Hematopoietic multipotent progenitor cell treated with erythropoietin and hydrocortisone succinate and interleukin-3 and kit ligand, for 6 days (in vitro differentiated cells): ENCODE results near the gene ZFYVE1.
A peak's percentile ranks its signal among the peaks of the same experiment; 100 is the strongest.

ENCODE experiments used
- DNase-seq: peaks from one replicate; pipeline ENCODE4 v3.0.0-alpha.2; 2015

Gene ZFYVE1

DNA sequence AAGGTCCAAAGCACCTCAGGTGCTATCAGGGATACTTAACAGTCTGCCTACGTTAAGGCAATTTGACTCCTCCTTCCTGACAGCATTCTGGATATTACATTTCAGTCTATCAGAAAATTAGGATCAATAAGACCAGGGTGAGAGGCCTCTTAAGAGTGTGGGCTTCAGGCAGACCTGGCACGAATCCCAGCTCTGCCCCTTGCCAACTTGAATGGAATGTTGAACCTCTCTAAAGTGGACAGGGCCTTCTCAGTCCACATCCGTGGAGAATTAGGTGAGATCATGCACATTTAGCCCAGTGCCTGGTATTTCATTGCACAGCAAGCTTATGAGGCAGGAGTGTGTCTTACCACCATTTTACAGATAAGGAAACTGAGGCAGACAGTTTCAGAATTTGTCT is 74.7 kb downstream of the ZFYVE1 start:
- no peak for DNase-seq

DNA sequence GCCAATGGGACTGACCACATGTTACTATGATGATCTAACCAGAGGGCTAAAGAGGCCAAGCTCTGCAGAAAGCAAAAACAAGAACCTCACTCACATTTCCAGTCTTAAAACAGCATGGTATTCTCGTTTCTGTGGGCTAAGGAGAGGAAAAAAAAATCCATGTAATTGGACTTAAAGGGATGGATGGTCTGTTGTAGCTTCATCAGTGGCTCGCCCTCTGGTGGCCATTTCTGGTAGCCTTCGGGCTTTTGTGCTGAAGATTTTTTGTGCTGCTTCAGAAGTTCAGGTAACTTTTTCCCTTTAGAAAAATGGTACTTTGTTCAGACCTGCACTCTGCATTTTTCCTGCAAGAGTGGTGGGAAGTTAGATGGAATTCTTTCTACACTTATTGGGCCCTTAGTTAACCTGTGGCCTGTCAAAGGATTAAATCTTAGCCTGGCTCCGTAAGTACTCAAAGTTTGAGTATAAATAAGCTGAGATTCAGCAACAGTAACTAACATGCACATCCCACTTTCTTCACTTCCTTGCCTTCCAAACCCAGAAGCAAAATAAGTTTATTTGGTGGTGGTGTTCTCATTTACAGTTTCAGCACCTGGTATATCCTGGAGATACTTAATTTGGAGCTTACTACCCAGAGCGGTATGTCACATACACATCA is 78.3 kb downstream of the ZFYVE1 start:
- DNase-seq: peak; percentile 74

DNA sequence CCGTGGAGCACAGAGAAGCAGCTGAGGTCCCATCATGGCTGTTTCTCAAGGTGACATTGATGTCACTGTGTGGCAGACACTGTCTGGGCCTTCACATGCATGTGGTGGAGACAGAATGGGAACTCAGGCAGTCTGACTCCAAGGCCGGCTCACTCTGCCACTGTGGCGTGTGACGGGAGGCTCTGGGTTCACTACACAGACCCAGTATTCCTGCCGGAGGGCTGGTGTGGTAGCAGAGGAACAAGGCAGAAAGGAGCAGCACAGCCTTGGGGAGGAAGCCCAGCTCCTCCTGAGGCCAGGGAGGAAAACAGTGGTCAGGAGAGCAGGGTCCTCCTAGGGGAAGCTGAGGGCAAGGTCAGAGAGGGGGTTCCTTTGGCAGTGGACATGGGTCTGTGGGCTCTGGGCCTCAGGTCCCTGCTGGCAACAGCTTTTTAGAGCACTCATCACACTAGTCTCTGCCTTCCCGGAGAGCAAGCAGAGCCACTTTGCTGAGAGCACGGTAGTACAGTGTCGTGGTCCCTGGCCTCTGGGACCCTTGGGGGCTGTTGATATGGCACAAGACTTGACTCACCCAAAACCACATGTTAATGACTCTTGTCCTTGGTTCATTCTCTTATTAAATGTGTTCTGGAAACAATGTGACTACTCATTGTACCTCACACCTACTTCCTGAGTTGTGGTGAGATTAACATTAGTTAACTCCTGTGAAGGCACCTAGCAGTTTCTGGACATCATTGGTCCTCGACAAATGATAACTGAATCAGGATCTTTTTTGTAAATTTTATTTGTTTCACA is 79.3 kb downstream of the ZFYVE1 start:
- DNase-seq: no peak

DNA sequence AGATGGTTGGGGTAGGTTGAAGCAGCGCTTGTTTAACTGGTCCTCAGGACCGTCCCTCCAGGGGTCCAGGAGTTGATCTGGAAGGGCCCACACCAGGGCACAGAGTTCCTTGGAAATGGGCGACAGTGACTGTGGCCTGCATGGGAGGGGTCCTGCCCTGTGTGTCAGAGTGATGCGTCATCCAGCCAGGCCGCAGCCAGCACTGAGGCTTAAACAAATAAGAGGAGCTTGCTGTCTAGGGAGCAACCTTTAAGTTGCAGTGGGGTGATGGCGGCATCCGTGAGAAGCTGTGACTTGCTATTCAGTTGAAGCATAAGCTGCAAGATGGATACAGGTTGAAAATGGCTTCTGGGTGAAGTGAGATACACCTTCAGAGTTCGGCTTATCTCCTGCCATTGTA is 80.4 kb downstream of the ZFYVE1 start:
- no peak for DNase-seq

DNA sequence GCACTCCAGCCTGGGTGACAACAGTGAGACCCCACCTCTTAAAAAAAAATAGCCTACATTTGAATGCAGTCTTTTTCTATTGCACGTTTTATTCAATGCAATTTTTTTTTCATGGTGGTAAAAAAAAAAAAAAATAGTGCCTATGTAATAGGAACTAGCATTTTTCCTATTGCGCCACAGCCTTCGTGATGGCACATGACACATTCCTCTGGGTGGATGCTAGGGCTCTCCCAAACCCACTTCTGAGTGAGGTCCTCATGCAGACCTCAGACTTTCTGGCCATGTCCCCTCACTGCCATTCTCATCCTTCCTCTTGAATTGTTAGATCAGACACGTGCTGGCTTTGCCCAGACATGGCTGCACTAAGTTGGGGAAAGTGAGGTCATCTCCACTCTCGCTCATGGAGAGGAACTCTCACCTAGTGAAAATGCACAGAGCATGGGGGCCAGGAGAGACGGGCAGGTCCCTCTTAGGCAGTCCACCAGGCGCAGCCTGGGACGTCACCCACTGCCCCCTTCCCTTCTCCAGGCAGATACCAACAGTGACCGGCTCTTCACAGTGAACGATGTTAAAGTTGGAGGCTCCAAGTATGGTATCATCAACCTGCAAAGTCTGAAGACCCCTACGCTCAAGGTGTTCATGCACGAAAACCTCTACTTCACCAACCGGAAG is 81.4 kb downstream of the ZFYVE1 start:
- DNase-seq: no peak

DNA sequence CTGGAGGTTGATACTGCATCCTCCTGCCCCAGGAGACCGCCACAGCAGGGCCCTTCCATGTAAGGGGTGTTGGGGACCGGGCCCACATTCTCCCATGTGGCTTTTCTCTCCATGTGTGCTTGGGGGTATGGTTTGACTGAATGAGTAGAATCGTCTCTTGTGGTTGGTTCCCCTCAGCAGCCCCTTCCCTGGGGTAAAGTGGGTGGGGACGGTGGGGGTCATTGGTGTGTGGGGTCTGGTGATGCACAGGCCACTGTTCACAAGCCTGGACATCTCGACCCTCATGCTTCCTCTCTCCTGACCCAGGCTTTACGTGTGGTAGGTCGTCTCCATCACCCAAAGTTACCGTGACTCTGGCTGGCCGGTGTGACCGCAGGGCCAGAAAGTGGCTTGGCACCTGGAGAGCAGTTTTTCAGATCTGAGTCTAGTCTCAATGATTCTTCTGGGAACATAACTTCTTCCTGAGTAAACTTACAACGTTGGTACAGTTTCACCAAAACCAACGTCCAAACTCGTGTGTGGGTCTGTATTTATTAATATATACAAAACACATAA is 83.0 kb downstream of the ZFYVE1 start:
- no peak for DNase-seq

DNA sequence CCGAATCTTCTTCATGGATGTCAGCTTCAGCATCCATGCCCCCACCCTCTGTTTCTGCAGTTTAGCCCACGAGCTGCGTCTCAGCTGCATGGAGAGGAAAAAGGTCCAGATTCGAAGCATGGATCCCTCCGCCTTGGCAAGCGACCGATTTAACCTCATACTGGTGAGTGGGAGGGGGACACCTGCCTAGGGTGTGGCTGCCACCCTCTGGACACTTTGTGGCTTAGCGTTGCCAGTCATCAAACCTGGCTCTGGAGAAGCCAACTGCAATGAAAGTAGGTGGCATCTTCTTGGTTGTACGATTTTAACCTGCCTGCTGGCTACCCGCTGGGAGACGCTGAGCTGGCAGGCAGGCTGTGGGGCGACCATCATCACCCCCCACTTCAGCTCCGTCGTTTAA is 84.0 kb downstream of the ZFYVE1 start:
- DNase-seq: no peak

DNA sequence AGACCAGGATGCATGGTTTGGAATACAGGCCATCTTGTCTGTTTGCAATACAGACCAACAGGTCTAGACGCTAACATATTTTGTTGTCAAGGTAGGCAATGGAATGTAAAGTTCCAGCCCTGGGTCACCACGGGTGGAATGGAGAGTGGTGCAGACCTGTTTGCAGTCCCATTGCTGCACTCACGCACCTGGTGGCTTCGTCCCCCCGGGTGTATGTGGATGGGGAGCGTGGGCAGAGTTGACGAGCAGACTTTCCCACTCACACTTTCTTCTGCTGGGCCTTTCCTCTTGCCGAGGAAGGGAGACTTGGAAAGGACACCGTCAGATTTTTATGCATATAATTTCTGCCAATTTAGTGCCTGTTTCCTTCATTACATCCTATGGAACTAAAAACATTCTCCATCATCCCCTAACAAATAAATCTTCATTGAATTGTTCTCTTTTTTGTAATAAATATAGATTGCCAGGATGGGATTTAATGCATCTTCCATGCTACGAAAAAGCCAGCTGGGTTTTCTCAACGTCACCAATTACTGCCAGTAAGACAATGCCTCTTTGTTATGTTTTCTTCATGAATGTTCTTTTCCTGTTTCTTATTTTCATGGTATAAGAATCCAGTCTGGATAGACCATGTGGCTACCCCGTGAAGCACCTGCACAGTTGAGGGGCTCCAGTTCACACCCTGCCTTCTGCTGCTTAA is 85.5 kb downstream of the ZFYVE1 start:
- no peak for DNase-seq

DNA sequence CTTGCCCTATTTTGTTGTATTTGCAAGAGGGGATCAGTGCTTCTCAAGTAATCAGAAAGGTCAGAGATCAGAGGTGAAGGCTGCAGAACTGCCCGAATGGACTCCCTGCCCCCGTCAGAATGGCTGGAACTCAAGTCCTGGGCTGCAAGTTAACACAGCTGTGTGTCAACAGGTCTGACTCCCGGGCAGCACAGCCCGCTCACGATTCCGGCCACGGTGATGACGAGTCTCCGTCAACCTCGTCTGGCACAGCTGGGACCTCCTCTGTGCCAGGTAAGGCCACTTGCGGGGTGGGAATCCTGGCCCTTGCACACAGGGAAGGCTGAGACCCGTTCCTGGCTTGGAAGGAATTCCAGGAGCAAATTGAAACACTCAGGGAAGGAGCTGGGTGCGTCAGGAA is 87.3 kb downstream of the ZFYVE1 start:
- no peak for DNase-seq

DNA sequence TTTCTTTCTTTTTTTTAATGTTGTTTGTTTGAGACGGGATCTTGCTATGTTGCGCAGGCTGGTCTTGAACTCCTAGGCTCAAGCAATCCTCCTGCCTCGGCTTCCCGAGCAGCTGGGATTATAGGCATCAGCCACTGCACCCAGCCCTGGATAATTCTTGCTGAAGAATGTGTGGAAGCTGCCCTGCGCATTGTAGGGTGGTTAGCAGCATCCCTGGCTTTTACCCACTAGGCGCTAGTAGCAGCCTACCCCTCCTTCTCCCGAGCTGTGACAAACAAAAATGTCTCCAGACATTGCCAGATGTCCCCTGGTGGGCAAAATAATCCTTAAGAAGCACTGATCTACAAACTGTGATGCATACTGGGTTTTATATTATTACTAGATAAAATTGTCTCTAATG is 94.0 kb downstream of the ZFYVE1 start:
- DNase-seq: no peak

DNA sequence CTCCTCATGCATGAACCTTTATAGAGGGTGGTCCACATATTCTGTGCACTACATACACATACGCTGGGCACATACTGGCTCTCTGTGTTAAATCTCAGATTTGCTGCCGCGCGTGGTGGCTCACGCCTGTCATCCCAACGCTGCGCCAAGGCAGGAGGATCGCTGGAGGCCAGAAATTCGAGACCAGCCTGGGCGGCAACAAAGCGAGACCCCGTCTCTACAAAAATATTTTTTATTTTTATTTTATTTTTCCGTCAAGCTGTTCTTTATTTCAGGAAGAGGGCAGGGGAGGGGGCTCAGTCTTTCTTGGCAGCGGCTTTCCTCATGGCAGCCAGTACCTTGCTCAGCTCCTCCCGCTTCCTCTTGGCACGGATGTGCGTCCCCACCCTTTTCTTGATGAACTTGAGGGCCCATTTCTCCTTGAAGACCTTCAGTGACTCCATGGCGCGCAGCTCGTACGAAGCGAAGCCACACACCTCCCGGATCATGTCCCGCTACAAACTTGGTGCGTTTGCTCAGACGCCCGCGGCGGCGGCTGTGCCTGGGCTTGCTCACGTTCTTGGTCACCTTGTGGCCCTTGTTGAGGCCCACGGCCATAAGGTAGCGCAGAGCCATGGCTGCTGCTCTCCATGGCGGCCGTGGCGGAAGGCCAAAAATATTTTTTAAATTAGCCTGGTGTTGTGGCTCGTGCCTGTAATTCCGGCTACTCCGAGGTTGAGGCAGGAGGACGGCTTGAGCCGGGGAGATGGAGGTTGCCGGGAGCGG is 97.4 kb downstream of the ZFYVE1 start:
- no peak for DNase-seq

DNA sequence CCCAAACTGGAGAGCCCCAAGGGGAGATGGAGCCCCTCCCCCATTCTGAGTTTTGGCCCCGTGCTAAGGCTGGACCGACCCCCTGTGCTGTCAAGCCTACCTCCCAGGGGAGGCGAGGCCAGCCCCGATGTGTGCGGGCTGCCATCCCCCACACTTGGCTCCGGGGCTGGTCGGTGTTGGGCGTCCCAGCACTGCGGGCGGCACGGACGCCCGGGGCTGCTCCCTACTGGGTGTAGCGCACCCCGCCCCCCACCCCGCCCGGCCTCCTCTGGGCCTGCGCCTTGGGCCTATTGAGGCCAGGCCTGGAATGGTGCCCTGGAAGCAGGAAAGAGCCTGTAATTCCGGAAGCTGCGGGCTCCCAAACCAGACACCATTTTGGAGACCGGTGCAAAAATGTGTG is 98.0 kb downstream of the ZFYVE1 start:
- no peak for DNase-seq

DNA sequence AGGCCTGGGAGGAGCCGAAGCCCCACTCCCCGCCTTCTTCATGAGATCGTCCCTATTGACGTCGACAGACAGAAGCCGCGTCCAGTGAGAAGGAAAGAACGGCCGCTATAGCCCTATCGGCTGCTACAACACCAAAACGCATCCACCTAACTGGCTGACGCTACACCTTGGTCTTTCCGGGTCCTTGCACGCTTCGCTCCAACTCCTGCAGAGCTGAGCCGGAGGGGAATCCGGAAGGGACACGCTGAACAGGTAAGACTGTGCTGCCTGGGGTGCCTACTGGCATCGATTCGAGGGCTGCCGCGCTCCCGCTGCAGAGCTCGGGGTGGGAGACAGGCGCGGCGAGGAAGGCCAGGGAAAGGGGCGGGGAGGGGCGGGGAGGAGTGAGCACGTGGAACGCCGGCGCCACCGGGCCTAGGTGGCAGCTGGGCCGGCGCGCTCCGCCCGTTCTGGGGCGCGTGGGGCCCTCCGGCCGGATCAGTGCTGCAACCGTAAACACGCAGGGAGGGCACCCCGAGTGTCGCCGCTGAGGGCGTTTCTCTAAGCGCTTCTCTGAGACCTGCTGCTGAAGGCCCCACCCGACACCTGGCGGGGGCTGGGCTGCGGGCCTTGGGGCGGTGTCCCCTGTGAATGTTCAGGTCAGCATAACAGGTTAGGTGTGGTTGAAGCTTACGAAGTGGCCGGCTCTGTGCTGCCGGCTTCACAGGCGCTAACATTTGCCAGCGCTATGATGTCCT is 100.4 kb downstream of the ZFYVE1 start, which contains the start of gene DCAF4:
Gene DCAF4 (plus strand): TSS at position 173 of the 737 bp plus-strand sequence. CDS start 11,515 bp downstream, outside the sequence.
- DNase-seq: peak; percentile 100

DNA sequence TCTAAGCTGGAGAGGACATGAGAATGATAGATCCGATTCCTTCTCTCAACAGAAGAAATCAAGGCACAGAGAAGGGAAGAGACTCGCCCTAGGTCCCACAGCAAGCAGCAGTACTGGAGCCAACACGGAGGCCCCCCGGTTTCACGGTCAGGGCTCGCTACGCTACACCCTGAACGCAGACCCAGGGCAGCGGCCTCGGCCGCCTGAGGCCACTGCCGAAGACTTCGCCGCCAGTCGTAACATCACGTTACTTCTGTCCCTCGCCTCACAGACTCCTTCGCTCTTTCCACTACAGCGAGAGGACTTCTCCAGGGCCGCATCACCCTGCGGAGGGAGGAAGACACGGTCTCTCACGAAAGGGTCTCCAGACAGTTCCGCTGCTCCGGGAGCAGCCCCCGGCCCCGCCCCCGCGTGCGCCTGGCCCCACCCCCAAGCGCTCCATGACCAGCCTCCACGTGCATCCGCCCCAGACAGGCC is 101.1 kb downstream of the ZFYVE1 start:
- no peak for DNase-seq

DNA sequence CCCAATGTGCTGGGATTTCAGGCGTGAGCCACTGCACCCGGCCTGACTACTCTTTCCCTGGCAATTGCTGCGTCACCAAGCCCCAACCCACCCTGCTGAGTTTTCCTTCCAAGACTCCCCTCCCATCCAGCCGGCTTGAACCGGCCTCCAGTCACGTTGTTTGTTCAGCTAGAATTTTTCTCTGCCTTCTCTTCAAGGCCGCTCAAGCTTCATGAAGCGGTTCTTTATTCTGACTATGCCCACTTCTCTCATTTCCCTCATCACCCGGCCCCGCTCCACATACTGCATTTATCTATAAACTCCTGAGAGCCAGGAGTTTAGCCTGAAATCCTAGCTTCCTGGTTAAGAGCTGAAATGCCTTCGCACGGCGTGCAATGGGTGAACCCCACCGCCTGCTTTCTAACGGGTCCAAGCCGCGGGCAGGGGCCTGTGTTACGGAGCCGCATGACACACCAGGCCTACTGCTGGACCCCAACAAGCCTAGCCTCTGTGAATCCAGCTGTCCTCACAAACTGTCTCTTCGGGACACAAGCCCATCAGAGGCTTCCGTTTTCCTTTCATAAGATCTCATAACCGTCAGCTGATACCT is 101.6 kb downstream of the ZFYVE1 start:
- no peak for DNase-seq

DNA sequence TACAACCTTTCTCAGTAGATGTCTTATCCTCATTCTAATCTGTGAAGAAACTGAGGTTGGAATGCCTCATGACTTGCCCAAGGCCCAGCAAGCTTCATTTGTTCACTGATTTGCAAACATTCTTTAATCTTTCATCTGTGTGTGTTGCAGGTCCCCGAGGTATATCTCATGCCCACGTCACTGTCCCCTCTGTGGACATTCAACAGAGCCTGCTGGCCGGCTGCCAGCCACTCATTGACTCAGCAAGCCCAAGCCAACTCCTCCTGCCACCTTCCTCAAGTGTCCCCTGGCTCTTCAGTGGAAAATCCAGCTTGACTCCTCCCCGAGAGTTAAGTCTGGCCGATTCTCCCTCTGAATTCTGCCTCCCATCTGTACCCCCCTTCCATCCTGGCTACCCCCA is 102.6 kb downstream of the ZFYVE1 start:
- peak; percentile 49 for DNase-seq

DNA sequence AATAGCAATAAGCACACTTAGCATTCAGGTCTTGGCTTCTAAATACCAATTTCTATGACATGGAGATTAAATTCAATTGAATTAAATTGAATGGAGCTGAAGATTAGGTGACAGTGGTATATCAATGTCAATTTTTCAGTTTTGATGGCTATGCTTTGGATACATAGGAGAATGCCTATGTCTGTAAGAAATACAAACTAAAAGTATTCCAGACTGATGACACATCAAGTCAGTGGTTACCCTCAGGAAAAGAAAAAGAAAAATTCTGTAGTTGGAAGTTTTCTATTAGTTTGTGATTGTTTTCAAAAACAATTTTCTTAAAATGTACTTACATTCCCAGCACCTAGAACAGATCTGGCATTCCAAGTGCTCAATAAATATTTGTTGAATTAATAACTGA is 105.5 kb downstream of the ZFYVE1 start:
- DNase-seq: no peak

DNA sequence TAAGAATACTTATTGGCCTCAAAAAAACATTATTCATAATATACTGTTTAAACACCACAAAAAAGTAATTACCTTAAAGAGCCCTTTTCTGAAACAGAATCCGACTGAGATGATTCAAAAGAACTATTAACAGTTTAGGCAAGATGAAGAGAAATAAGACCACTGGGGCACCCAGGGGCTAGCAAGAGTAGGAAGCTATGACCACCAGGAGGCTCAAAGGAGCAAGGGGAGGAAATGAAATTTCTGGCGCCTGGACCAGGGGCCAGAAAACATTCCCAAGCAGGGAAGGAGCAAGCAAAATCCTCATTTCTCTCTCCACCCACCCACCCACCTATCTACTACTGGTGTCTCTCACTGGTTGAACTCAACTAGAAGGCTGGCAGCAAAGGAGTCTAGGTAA is 106.9 kb downstream of the ZFYVE1 start:
- DNase-seq: no peak
